ENCODE data around the gene RPS6KC1.

RPS6KC1 gene

GRCh38 chr1:213136190-213136917 is 85.3 kb downstream of the RPS6KC1 start:
- Histone ChIP-seq H3K9me2 (replicated peaks; ENCODE audit: control insufficient read depth, low read length) (no peaks in the 10 kb centered on the region), H3K4me3 (ENCODE audit: low read length) (no peak overlapping the region), H3K4me1 (ENCODE audit: control insufficient read depth, low read length) (no peaks in the 10 kb centered on the region), H3K79me2 (ENCODE audit: control insufficient read depth, low read length) (no peaks in the 10 kb centered on the region), H3K9me3 (ENCODE audit: control insufficient read depth, insufficient read depth, low read length) (no peaks in the 10 kb centered on the region; the same call in 1 of the 2 replicates), H3K4me2 (ENCODE audit: low read length) (no peak overlapping the region), H3K27me3 (ENCODE audit: control insufficient read depth, low read length) (no peaks in the 10 kb centered on the region), H3K36me3 (ENCODE audit: control insufficient read depth, low read length) (no peaks in the 10 kb centered on the region), H4K20me1 (ENCODE audit: control insufficient read depth, insufficient read depth, low read depth, low read length) (no peaks in the 10 kb centered on the region), H3K27ac (ENCODE audit: low read depth, low read length) (no peak overlapping the region), H3F3A (ENCODE audit: control insufficient read depth, insufficient read depth) (no peaks in the 10 kb centered on the region)
- TF ChIP-seq CTCF (IDR thresholded peaks at IDR 0.05; ENCODE audit: low read depth, low read length, poor library complexity, severe bottlenecking) = no peak
- no peak for TF ChIP-seq EZH2phosphoT487 (IDR thresholded peaks at IDR 0.05; ENCODE audit: borderline replicate concordance, low read length)

DNA sequence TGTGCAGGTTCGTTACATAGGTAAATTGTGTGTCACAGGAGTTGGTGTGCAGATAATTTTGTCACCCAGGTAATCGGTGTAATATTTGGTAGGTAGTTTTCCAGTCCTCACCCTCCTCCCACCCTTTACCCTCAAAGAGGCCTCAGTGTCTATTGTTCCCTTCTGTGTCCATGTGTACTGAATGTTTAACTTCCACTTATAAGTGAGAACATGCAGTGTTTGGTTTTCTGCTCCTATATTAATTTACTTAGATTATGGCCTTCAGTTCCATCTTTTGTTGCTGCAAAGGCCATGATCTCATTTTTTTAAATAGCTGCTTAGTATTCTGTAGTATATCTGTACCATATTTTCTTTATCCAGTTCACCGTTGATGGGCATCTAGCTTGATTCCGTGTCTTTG is 87.3 kb downstream of the RPS6KC1 start:
- Histone ChIP-seq H3K27me3 (ENCODE audit: control insufficient read depth, low read length) (no peaks in the 10 kb centered on the region), H3K4me3 (ENCODE audit: low read length) (no peak overlapping the region), H4K20me1 (ENCODE audit: control insufficient read depth, insufficient read depth, low read depth, low read length) (no peaks in the 10 kb centered on the region), H3K9me2 (replicated peaks; ENCODE audit: control insufficient read depth, low read length) (no peaks in the 10 kb centered on the region), H3K4me2 (ENCODE audit: low read length) (no peak overlapping the region), H3K27ac (ENCODE audit: low read depth, low read length) (no peak overlapping the region), H3K79me2 (ENCODE audit: control insufficient read depth, low read length) (no peaks in the 10 kb centered on the region), H3K4me1 (ENCODE audit: control insufficient read depth, low read length) (no peaks in the 10 kb centered on the region), H3F3A (ENCODE audit: control insufficient read depth, insufficient read depth) (no peaks in the 10 kb centered on the region), H3K36me3 (ENCODE audit: control insufficient read depth, low read length) (no peaks in the 10 kb centered on the region), H3K9me3 (ENCODE audit: control insufficient read depth, insufficient read depth, low read length) (no peaks in the 10 kb centered on the region; the same call in 1 of the 2 replicates)
- TF ChIP-seq EZH2phosphoT487 (IDR thresholded peaks at IDR 0.05; ENCODE audit: borderline replicate concordance, low read length) (no peak), CTCF (IDR thresholded peaks at IDR 0.05; ENCODE audit: low read depth, low read length, poor library complexity, severe bottlenecking) (no peak)

- TF ChIP-seq EZH2phosphoT487 (IDR thresholded peaks at IDR 0.05; ENCODE audit: borderline replicate concordance, low read length) (no peak), CTCF (IDR thresholded peaks at IDR 0.05; ENCODE audit: low read depth, low read length, poor library complexity, severe bottlenecking) (no peak)
- Histone ChIP-seq H3K4me1 (ENCODE audit: control insufficient read depth, low read length) (no peaks in the 10 kb centered on the region), H3K9me3 (ENCODE audit: control insufficient read depth, insufficient read depth, low read length) (no peaks in the 10 kb centered on the region; the same call in 1 of the 2 replicates), H3K36me3 (ENCODE audit: control insufficient read depth, low read length) (no peaks in the 10 kb centered on the region), H3K27ac (ENCODE audit: low read depth, low read length) (no peak overlapping the region), H3K9me2 (replicated peaks; ENCODE audit: control insufficient read depth, low read length) (no peaks in the 10 kb centered on the region), H3K79me2 (ENCODE audit: control insufficient read depth, low read length) (no peaks in the 10 kb centered on the region), H3K4me3 (ENCODE audit: low read length) (no peak overlapping the region), H3K27me3 (ENCODE audit: control insufficient read depth, low read length) (no peaks in the 10 kb centered on the region), H4K20me1 (ENCODE audit: control insufficient read depth, insufficient read depth, low read depth, low read length) (no peaks in the 10 kb centered on the region), H3K4me2 (ENCODE audit: low read length) (no peak overlapping the region), H3F3A (ENCODE audit: control insufficient read depth, insufficient read depth) (no peaks in the 10 kb centered on the region)
Observed at GRCh38 chr1:213138892-213139291, 87.9 kb downstream of the RPS6KC1 start.

All from DOHH2 (cell line).